Transverse colon (tissue), 4 donors: ENCODE measurements around the gene KLF3.

ENCODE experiments used
- CTCF ChIP-seq, 5 experiments: fragments of 200-600 bp in 3 of 5; fragments of 450-650 bp in 2 of 5; sonication (generic) in 3 of 5; IDR thresholded peaks; 1 replicate in 2 of 5; 2 replicates in 3 of 5; pipeline ENCODE4 v1.5.1; 2016 to 2017; ENCODE audit warnings: antibody characterized with exemption in 5 of 5, inconsistent platforms in 3 of 5, mild to moderate bottlenecking in 2 of 5, moderate library complexity in 1 of 5
- EP300 ChIP-seq: sonication (generic); formaldehyde crosslinking; IDR thresholded peaks from one replicate; pipeline ENCODE4 v1.6.1; 2017; ENCODE audit warnings: antibody characterized with exemption, low read depth
- POLR2A ChIP-seq: fragments of 450-650 bp; IDR thresholded peaks from one replicate; pipeline ENCODE4 v1.6.1; 2016; ENCODE audit warnings: antibody characterized with exemption, mild to moderate bottlenecking, moderate library complexity
- POLR2AphosphoS5 ChIP-seq, 3 donors: sonication (generic); formaldehyde crosslinking; IDR thresholded peaks; one replicate each; pipeline ENCODE4 v1.6.1; 2016; ENCODE audit warnings: antibody characterized with exemption in 3 of 3

- TF ChIP-seq CTCF (IDR thresholded peaks at IDR 0.05) (no peak), POLR2A (no peak), POLR2AphosphoS5 (IDR thresholded peaks at IDR 0.05) (no peak), EP300 (no peak)
Observed at GRCh38 chr4:38684951-38685844, 21.2 kb downstream of the KLF3 start.
